GM10847 (cell line): ENCODE data around the gene C5orf58.

Experiments used
- POLR2A ChIP-seq: IDR thresholded peaks from 2 replicates; pipeline ENCODE4 v1.6.1; 2011; ENCODE audit not compliant: insufficient read length; ENCODE audit errors: extremely low read depth

C5orf58 gene

DNA sequence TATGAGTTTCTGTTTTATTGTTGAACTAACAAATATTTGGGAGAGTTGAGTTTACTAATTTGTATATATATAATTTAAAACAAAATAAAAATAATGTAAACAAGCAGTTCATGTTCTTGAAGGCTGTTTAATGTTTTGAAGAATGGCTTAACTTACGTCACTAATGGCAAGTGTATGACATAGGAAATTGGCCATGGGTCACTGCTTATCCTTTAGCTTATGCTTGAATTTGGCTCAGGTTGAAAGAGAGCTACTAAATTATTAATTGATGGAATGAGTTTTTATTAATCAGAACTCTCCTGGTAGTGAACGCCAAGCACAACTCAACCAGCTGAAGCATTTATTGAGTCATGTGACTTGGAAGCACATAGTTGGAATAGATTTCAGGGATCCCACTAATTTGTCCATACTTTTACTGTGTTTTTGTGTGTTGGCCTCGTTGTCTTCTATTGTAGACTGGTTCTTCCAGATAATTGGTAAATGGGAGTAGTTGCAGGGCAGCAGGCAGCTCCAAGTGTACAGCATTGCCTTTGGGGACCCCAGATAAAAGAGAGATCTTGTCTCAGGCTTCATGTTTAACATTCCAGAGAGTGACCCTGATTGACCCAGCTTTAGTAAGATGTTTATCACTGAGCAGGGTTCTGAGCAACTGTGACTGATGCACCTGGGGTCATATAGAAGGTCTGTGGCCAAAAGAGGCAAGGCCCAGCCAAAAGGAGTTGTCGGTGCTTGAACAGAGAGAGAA is 13.5 kb downstream of the C5orf58 start:
- no peak for TF ChIP-seq POLR2A

- TF ChIP-seq POLR2A = no peak
Measured at GRCh38 chr5:170247363-170247762, 14.6 kb downstream of the C5orf58 start.

DNA sequence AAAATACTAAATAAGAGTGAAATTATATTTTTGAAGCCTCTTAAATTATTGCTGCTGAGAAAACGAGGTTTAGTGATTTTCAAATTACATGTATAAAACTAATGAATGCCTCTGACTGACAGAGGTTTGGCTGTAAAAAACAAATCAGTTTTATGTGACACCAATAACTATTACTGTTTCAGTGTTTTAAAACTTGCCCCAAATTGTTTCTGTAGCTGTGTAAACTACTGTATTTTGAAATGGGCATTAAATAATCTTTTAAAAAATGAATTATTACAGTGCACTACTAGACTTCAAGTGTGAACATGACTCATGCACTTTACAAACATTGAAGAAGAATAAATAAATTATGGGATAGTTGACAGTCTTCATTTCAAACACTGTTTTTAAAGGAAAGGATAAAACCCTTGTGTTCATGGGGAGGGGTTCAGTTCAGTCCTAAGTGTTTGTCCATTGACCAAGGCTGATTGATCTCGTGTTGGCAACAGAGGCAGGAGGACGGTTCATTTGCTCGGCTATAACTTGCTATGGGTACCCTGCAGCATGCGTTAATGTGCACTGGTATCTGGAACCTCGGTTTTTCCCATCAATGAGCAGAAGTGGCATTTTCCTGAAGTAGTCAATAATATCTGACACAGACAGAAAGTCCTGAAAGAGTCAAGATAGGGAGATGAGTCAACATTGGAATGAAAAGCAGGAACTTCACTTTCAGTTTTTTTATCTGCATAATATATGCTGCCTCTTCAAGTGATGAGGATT is 15.6 kb downstream of the C5orf58 start:
- TF ChIP-seq POLR2A = no peak

- no peak for TF ChIP-seq POLR2A
Measured at GRCh38 chr5:170249355-170249754, 16.6 kb downstream of the C5orf58 start.

DNA sequence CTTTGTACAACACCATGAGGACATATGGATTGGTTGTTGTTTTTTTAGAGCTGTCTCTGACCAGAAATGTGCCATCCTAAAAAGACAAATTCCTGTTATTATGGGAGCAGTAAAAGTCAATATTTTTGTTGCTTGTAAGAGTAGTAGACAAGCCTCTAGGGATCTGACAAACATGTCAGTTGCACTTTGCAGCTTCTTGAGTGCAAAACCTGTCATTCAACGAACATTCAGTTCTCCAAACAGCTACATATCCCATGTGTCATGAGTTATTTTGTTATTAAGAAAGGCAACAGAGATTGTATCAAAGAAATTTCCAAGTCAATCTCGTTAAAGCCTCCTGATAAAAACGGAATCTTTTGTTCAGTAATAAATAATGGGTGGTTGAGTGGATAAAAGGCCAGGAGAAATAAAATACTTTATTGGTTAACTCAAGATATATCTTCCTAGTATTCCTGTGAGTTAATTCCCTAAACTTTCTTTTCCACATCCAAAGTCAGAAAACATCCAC is 18.1 kb downstream of the C5orf58 start:
- TF ChIP-seq POLR2A = no peak

DNA sequence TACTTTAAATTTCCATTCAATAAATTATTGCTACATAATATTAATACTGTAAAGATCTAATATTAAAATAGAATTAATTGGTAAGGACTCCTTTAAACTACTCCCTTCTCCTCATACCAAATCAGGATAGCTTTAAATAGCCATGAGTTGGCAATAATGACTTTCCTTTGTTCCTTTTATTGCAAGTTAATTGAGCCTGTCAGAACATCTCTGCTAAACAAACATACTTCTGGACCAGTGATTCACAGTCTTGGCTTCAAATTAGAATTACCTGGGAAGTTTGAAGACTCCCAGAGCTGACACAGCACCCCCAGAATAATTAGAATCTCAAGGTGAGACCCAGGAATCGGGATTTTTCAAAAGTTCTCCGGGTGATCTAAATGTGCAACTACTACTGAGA is 18.7 kb downstream of the C5orf58 start:
- TF ChIP-seq POLR2A = no peak

DNA sequence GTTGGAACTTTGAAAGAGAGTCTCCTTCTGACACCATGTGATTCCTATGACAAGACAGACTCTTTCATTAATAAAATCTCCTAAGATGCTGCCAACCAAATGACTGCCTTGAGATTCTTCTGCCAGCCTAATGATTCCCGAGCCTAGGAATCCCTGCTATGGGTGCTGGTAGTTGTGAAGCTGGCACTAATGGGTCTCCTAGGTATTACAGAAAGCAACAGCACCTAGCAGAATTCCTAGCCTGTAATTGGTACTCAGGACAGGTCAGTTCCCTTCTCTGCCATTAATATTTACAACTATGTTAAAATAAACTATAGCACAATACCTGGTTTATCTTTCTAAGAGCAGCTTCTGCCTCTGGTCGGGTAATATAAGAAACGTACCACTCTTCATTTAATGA is 19.3 kb downstream of the C5orf58 start:
- TF ChIP-seq POLR2A = no peak

DNA sequence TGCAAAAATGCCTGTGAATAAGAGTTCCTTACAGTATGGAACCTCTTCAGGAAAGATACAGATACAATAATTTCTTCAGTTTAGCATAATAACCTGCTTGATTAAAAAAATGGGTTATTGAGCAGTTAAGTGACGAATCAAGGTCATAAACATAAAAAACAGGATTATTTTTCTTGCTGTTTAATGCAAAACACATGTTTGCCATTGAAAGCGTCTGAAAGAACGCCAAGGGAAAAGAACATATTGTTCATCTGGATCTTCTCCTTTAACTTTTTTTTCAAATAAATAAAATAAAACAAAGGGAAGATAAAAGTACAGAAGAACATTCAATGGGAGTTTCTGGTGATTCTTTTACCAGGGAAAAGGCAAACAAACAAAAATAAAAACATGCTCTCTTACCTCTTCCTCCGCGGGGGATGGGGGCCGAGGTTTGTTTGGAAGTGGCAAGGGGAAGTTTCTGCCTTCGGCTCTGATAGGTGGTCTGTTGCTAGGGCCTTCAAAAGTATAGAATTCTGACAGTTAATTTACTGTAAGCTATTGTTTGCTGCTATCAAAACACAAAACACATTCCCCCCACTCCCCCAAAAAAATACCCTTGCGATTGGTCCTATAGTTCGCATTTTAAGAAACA is 20.1 kb downstream of the C5orf58 start:
- no peak for TF ChIP-seq POLR2A

DNA sequence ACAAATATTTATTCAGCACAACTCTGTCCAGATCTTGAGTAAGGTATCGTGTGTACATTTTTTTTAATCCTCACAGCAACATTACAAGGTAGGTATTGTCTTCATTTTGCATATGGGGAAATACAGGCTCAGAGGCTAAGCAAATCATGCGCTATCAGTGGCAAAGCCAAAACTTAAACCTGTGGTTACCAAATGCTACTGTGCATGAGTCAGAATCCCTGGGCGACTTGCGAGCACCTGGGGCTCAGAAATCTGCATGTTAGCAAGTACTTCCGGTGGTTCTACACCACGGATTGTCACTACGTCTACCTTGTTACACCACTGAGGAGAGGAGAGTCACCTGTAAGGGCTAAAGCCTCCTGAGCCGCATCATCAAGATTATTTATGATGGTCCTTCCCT is 21.3 kb downstream of the C5orf58 start:
- no peak for TF ChIP-seq POLR2A

DNA sequence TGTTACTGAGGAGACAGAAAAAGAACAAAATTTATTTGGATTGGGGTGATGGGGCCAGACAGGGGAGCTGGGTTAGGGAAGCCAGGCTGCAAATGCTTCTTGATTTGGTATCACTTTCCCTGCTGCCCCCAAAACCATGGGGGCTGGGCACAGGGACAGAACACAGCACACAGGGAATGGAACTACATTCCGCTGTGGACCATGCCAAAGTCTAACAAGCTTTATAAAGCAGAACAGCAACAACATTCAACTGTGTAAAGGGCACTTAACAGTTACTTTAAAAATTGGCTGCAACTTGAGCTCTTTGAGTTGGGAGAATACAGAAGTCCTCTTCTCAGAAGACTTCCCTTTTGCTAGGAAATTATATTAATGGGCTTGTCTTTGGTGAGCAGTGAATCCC is 23.8 kb downstream of the C5orf58 start:
- TF ChIP-seq POLR2A = no peak

- TF ChIP-seq POLR2A = no peak
Measured at GRCh38 chr5:170257370-170257769, 24.6 kb downstream of the C5orf58 start.

GRCh38 chr5:170261528-170262043 is 28.8 kb downstream of the C5orf58 start:
- TF ChIP-seq POLR2A = no peak

- no peak for TF ChIP-seq POLR2A
Measured at GRCh38 chr5:170262061-170263045, 29.6 kb downstream of the C5orf58 start.

GRCh38 chr5:170263906-170264305 is 31.1 kb downstream of the C5orf58 start:
- TF ChIP-seq POLR2A = no peak
